ENCODE data around the gene FAM181B.

FAM181B gene

DNA sequence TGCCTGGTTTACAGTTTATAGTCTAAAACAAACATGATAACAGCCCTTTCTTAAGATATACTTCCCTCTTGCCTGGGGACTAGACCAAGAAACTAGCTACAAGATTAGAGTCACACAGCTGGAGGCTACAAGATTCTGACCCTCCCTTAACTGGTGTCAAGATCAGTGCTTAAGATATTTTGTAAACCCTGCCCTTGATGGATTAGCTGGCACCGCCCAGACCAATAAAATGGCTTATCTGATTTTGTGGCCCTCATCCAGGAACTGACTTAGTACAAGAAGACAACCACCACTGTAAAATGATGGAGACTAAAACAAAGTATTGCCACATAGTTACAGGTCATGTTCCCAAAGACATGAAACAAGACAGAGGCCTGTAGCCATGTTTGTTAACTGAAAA lies 53.4 kb downstream of the FAM181B start:
- no peak for DNase-seq
